SU-DHL-6 (cell line): ENCODE data around the gene PLA2G4A.

Source experiments
- H2AFZ ChIP-seq: fragments of 200-600 bp; sonication (generic); 2 replicates; pipeline ENCODE4 v1.6.1; 2014; ENCODE audit warnings: low read depth, mild to moderate bottlenecking, moderate library complexity, mixed read lengths, antibody characterized with exemption, low read length; ENCODE audit not compliant: severe bottlenecking
- H3F3A ChIP-seq: fragments of 200-600 bp; shearing (Covaris generic); 2 replicates; pipeline ENCODE4 v1.6.0; 2016; ENCODE audit warnings: antibody characterized with exemption, mild to moderate bottlenecking; ENCODE audit not compliant: insufficient read depth
- H3K27ac ChIP-seq: fragments of 200-600 bp; sonication (generic); 2 replicates; pipeline ENCODE4 v1.5.1; 2016; ENCODE audit warnings: low read depth, mild to moderate bottlenecking, low read length, moderate library complexity, mixed read lengths
- H3K27me3 ChIP-seq: fragments of 200-600 bp; sonication (generic), shearing (Covaris generic); 2 replicates; pipeline ENCODE4 v1.6.0; 2014; ENCODE audit warnings: mild to moderate bottlenecking, low read length
- H3K36me3 ChIP-seq: fragments of 200-600 bp; sonication (generic); 2 replicates; pipeline ENCODE4 v1.6.1; 2014; ENCODE audit warnings: mild to moderate bottlenecking, low read length, mixed read lengths
- H3K4me2 ChIP-seq: fragments of 300-600, 200-600 bp; shearing (Covaris generic), sonication (generic); 2 replicates; pipeline ENCODE4 v1.6.0; 2014; ENCODE audit warnings: low read length, low read depth, mild to moderate bottlenecking; ENCODE audit not compliant: poor library complexity, severe bottlenecking
- H3K4me3 ChIP-seq: fragments of 200-600 bp; sonication (generic); 2 replicates; pipeline ENCODE4 v1.5.1; 2014; ENCODE audit warnings: antibody characterized with exemption, low read length, mild to moderate bottlenecking, mixed read lengths; ENCODE audit not compliant: insufficient read depth, poor library complexity, severe bottlenecking
- H3K79me2 ChIP-seq: fragments of 200-600 bp; sonication (generic); 2 replicates; pipeline ENCODE4 v1.6.1; 2014; ENCODE audit warnings: mild to moderate bottlenecking, low read length, moderate library complexity; ENCODE audit not compliant: insufficient read depth
- H3K9ac ChIP-seq: fragments of 200-600 bp; sonication (generic); 2 replicates; pipeline ENCODE4 v1.7.0; 2014; ENCODE audit warnings: mild to moderate bottlenecking, low read length
- H3K9me2 ChIP-seq: fragments of 200-600 bp; sonication (generic); replicated peaks from 2 replicates; pipeline ENCODE4 v1.6.1; 2014; ENCODE audit warnings: low read length; ENCODE audit not compliant: insufficient read depth
- H3K9me3 ChIP-seq: fragments of 200-600 bp; sonication (generic); 2 replicates; pipeline ENCODE4 v1.6.1; 2014; ENCODE audit warnings: low read length, mixed read lengths; ENCODE audit not compliant: insufficient read depth
- H4K20me1 ChIP-seq: fragments of 200-600 bp; sonication (generic); 2 replicates; pipeline ENCODE4 v1.6.1; 2014; ENCODE audit warnings: low read depth, mild to moderate bottlenecking, antibody characterized with exemption, low read length, moderate library complexity, mixed read lengths
- CTCF ChIP-seq: fragments of 200-600 bp; sonication (generic); IDR thresholded peaks from one replicate; pipeline ENCODE4 v1.5.1; 2017; ENCODE audit warnings: antibody characterized with exemption, mild to moderate bottlenecking, low read length, moderate library complexity; ENCODE audit not compliant: insufficient read depth, poor library complexity, severe bottlenecking
- EZH2phosphoT487 ChIP-seq: fragments of 200-600 bp; sonication (generic), shearing (Covaris generic); conservative IDR thresholded peaks from 2 replicates; pipeline ENCODE4 v1.6.1; 2018; ENCODE audit warnings: mild to moderate bottlenecking, antibody characterized with exemption, low read length, moderate library complexity, mixed read lengths

PLA2G4A gene

GRCh38 chr1:187010571-187011309, 182.0 kb downstream of the PLA2G4A start:
- TF ChIP-seq CTCF (no peak), EZH2phosphoT487 (no peak)
- Histone ChIP-seq H3K27ac (no peak overlapping the region), H4K20me1 (no peaks in the 10 kb centered on the region), H3K79me2 (no peaks in the 10 kb centered on the region), H3F3A (no peaks in the 10 kb centered on the region), H3K27me3 (no peaks in the 10 kb centered on the region), H3K9me2 (no peaks in the 10 kb centered on the region), H2AFZ (no peak overlapping the region), H3K9me3 (peaks cover 6% of the 10 kb centered on the region; the same call in 1 of the 2 replicates), H3K4me3 (no peak overlapping the region), H3K4me2 (no peak overlapping the region), H3K9ac (no peak overlapping the region), H3K36me3 (no peaks in the 10 kb centered on the region)

- no peak for TF ChIP-seq CTCF
- no peak for TF ChIP-seq EZH2phosphoT487
- no peak overlapping the region for H3K4me3 ChIP-seq
- no peak overlapping the region for H2AFZ ChIP-seq
- H3K9ac ChIP-seq = no peak overlapping the region
- no peaks in the 10 kb centered on the region for H3F3A ChIP-seq
- no peaks in the 10 kb centered on the region for H3K36me3 ChIP-seq
- H3K9me3 ChIP-seq = no peaks in the 10 kb centered on the region
- H3K27me3 ChIP-seq = no peaks in the 10 kb centered on the region
- no peaks in the 10 kb centered on the region for H4K20me1 ChIP-seq
- no peaks in the 10 kb centered on the region for H3K79me2 ChIP-seq
- no peak overlapping the region for H3K4me2 ChIP-seq
- H3K27ac ChIP-seq = no peak overlapping the region
- H3K9me2 ChIP-seq = no peaks in the 10 kb centered on the region
Observed at GRCh38 chr1:187013582-187014200, 184.9 kb downstream of the PLA2G4A start.

- Histone ChIP-seq H3K36me3 (no peaks in the 10 kb centered on the region), H3K4me3 (no peak overlapping the region), H2AFZ (no peak overlapping the region), H3K4me2 (no peak overlapping the region), H3K9me2 (no peaks in the 10 kb centered on the region), H3K9me3 (no peaks in the 10 kb centered on the region), H3K79me2 (no peaks in the 10 kb centered on the region), H3F3A (no peaks in the 10 kb centered on the region), H4K20me1 (no peaks in the 10 kb centered on the region), H3K9ac (no peak overlapping the region), H3K27me3 (no peaks in the 10 kb centered on the region), H3K27ac (no peak overlapping the region)
- TF ChIP-seq CTCF (no peak), EZH2phosphoT487 (no peak)
Observed at GRCh38 chr1:187018291-187018690, 189.5 kb downstream of the PLA2G4A start.
